Islet of Langerhans (tissue), 1 donor: ENCODE data around the gene A1BG.

Experiments used
- FAIRE-seq: peaks from one replicate; lab custom pipeline; 2011; peaks lifted over from hg19 to GRCh38; lab: Jason Lieb, UNC

The A1BG gene, protein sequence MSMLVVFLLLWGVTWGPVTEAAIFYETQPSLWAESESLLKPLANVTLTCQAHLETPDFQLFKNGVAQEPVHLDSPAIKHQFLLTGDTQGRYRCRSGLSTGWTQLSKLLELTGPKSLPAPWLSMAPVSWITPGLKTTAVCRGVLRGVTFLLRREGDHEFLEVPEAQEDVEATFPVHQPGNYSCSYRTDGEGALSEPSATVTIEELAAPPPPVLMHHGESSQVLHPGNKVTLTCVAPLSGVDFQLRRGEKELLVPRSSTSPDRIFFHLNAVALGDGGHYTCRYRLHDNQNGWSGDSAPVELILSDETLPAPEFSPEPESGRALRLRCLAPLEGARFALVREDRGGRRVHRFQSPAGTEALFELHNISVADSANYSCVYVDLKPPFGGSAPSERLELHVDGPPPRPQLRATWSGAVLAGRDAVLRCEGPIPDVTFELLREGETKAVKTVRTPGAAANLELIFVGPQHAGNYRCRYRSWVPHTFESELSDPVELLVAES

DNA sequence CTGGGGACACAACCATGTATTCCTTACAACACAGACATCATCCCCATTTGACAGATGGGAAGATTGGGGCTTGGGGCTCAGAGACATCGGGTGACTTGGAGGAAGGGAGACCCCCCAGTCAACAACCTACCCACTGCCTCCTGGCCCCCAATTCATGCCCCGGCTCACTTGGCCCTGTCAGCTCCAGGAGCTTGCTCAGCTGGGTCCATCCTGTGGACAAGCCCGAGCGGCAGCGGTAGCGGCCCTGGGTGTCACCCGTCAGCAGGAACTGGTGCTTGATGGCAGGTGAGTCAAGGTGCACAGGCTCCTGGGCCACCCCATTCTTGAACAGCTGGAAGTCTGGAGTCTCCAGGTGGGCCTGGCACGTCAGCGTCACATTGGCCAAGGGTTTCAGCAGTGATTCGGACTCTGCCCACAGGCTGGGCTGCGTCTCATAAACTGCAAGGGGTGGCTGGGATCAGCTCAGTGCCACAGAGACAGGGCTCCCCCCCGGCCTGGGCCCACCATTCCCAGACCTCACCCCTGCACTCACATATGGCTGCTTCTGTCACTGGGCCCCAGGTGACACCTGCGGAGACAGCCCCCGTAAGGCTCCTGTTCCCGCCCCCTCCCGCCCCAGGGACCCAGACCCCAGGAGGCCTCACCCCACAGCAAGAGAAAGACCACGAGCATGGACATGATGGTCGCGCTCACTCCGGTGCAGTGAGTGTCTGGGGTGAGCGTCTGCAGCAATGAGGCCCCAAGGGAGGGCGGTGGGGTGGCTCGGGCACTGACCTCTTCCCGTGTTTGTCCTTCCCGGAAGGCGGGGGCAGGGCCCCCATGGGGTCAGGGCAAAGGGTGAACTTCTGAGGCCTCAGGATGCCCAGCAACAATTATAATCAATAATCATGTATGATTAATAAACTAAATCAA lies at the start of gene A1BG:
TSS of gene A1BG (minus strand) at position 733 of the 912 bp plus-strand sequence. CDS start at position 678, 55 bp downstream.
- no peak for FAIRE-seq

DNA sequence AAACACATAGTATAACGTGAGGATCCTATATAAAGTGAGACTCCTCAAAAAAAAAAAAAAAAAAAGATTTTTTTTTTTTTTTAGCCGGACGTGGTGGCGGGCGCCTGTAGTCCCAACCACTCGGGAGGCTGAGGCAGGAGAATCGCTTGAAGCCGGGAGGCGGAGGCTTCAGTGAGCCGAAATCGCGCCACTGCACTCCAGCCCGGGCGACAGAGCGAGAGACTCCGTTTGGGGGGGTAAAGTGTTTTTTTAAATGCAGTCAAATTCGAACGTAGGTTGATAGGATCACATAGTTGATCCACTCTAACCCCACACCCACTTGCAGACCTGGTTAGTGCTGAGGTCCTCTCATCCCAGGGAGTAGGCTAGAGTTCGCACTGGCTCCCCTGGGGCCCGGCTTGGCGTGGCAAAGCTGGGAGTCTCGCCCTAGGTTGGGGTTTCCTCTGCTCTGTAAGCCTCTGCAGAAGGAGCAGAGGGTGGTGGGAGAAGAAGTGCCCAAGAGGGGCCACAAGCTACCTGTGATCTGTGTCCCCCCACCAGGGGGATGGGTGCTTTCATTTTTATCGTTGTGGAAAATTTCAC lies 48.6 kb upstream of the A1BG start:
- no peak for FAIRE-seq

DNA sequence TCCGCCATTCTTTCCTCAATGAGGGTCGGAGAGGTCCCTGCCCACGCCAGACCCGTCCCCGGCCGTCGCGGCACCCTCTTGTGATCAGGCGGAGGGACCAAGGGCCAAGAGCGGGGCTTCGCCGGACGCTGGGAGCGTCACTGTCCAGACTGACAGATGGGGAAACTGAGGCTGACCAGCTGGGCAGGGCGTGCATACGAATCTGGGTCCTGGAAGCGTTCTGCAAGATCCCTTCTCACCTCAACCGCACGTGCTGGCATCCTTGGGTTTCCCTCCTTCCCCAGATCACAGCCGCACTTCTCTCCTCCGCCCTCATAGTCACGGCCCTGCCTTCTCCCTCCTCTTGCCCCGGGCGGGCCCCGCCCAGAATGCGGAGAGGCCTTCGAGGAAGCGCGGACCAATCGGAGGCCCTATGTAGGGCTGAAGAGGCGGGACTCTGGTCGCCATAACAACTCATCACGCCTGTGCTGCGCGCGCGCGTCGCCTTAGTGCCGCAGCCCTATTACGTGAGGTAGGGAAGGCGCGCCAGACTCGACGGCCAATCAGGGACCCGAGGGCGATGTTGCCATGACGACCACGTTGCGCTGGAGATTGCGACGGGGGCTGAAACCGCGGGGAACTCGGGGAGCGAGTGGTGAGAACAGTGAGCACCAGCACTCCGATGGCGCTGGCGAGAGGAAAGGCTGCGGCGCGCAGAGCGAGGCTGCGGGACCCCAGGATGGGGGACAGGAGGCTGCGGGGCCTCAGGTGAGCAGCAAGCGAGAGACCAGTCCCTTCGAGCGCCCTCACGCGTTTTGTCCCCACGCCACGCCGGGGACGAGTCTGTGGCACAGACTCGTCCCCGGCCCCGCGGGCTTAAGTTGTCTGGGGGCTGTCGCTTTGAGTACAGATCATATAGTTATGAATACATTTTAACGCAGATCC lies 47.9 kb upstream of the A1BG start:
- FAIRE-seq, result peak; percentile 61

DNA sequence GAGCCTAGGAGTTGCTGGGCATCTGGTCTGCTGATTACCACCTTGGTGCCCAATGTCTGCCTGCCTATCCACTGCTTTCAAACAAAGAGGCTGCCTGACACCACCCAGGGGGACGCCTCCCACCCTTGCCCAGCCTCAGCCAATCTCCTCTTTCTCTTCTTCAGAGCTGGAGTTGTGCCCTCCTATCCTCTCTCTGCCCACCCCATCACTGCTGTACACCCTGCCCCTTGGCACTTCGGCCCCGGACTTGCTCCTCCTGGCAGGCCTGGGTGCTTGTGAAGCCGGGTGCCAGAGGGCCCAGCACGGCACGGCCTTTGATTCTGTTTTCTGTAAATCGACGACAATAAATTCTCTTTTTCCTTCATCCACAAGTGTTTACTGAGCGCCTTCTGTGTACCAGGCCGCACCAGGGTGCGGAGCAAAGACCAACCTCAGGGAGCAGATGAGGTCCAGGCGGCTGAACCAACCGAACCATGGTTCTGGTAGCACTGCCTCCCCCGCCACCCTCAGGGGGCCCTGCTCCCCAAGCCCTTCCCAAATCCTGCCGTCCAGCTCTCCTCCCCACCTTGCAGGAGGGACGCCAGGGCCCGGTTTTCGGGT lies 47.1 kb upstream of the A1BG start:
- FAIRE-seq, result no peak

DNA sequence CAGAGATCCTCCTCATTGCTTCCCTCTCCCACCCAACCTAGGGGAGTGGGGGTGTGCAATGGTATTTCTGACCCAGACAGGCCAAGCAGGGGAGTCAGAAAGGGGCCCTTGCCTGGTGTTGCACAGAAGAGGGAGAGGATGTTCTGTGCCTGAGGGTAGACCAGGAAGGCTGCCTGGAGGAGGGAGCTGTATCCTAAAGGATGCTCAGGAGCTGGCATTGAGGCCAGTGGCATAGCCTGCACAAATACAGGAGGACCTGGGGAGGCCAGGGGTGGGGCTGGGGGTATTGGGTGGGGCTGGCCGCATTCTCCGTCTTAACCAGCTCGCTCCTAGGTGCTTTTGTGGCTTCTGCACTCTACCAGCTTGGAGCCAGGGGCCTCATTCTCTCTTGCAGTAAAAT lies 46.6 kb upstream of the A1BG start:
- no peak for FAIRE-seq

DNA sequence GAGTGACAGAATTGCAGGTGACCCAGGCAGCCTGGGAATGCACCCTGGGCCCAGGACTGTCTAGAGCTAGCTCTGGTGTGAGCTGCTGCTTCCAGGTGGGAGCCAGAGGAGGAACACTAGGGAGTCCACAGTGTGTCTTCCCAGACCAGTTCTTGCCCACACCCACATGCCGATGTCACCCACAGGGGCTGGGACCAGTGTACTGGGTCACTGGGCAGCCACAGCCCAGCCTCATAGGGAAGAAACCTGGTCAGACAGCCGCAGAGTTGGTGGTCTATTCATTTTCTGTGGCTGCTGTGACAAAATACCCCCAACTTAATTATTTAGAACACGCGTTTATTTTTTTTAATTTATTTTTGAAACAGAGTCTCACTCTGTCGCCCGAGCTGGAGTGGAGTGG lies 45.3 kb upstream of the A1BG start:
- FAIRE-seq, result no peak

DNA sequence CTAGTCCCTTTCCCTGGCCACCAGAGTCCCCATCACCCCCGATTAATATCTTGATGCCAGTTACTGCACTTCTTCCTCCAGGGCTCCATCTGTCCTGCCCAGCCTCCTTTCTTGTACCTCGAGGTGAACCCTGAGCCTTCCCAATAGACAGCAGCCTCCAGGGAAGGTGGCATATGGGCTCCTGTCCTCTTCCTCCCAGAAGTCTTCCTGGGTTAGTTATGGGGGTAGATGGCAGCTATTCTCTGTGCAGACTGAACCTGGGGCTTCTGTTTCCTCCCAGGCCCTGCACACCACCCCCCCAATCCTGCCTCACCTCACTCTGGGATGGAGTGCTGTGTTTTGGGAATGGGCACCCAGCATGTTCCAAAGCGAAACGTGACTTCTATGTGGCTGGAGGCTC lies 44.8 kb upstream of the A1BG start:
- no peak for FAIRE-seq

DNA sequence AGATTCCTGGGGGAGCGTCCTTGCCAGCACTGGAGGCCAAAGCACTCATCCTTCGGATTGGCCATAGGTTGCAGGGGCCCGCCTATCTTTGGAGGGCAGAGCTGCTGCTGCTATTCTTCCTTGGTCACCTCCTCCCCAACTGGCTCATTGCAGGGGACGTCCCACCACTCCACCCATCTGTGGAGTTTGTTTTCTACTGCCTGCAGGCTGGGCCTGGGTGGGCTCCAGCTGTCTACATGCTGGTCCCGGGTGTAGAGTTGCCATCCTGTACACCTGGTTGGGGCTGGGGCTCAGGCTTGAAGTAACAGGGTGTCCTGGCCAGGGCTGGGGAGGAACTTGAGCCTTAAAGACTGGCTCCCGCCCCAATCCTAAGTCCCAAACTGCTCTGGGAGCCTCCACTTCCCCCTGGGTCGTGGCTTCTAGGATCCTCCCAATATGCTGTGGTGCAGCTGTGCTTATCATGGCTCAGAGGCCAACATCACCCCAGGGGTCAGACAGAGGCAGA lies 44.3 kb upstream of the A1BG start:
- FAIRE-seq, result no peak

DNA sequence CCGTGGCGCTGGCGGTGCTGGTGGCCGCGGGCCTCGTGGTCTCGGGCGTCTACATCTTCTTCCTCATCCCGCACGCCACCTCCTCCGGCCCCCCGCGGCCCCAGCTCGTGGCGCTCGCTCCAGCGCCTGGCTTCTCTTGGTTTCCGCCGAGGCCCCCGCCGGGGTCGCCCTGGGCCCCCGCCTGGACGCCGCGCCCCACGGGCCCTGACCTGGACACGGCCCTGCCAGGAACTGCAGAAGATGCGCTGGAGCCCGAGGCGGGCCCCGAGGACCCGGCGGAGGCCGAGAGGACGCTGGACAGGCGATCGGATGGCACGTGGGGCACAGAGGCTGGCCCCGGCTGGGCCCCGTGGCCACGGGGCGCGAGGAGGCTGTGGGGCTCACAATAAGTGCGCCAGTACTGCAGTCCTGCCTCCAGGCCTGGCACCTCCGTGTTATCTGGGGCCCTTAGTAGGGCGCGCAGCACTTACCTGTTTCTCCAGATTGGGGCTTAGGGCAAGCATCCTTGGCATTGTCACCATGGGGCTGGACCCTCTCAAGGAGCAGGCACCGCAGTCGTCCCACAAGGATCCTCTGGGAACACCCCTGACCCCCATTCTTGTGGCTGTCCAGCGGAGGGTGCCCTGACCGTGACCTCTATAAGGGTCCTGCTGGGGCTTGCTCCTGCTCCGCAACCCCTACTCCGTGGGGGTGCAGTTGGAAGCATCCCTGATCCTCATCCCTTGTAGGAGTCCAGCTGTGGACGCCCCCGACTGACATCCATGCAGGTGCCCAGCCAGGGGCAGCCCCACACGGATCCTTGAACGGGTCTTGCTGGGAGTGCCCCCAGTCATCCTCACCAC lies 43.6 kb upstream of the A1BG start:
- FAIRE-seq, result no peak

DNA sequence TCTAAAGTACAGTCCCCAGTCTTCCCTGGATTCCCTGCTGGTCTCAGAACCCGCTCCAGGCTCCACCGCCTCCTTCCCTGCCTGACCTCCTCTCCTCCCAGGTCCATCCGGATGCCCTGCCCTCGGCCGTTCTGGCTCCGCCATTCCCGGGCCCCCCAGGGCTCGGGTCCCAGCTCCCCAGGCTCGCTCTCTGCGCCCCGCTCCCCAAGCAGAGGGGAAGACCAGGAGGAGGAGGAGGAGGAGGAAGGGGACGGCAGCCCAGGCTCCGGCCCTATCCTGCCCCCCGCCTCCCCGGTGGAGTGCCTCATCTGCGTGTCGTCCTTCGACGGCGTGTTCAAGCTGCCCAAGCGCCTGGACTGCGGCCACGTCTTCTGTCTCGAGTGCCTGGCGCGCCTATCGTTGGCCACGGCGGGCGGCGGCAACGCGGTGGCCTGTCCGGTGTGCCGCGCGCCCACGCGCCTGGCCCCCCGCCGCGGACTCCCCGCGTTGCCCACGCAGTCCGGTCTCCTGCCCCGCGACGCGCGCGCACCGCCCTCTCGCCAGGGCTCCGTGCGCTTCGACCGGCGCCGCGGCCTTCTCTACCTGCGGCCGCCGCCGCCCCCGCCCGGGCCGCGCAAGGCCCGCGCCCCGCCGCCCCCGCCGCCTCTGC lies 42.8 kb upstream of the A1BG start:
- no peak for FAIRE-seq

DNA sequence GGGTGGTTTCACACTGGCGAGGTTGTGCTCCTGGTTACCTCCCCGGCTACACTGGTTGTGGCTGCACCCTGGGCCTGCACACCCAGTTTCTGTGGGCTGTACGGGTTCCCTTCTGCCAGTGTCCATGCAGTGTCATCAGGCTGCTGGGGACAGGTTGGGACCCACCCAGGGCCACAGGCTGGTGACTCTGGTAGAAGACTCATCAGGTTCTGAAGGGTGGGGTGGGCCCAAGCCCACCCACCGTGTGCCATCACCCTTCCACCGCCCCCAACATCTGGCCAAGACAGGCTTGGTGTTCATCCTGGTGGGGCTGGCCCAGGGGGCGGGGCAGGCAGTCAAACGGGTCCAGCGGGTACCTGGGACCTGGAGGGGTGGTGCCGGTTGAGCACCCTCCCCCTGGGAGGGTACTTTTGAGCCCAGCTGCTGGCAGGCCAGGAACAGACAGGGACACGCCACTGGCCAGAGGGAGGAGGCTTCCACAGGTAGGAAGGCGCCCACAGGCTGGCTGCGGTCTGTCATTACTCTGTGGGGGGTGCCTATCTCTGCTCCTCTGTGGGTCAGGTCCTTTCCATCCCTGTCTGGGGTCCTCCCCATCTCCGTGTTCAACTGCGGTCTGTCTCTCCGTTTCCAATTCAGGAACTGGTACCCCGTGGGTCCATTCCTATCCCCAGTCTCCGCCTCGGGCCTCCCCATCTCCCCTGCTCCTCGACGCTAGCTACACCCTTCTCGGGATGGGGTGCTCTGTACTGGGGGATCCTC lies 42.1 kb upstream of the A1BG start, which contains the start of gene RNF225:
TSS of gene RNF225 (plus strand) at position 437 of the 759 bp plus-strand sequence. CDS start 434 bp downstream, outside the sequence.
- no peak for FAIRE-seq

DNA sequence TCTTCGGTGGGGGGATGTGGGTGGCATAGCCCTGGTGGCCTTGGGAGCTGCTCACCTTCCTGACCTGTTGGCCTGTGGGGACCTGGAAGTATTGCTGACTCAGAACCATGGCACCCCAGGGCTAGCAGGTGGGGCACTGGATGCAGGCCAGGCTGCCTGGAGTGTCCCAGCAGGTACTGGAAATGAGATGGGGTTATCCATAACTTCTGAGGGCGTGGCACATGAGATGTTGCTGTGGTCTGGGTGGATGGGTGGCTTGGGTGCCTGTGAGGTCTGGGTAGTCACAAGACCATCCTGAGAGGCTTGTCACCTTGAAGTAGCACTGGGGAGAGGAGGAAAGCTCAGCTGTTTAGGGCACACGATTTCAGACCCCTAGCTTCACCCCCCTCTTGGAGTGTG lies 41.5 kb upstream of the A1BG start:
- no peak for FAIRE-seq

DNA sequence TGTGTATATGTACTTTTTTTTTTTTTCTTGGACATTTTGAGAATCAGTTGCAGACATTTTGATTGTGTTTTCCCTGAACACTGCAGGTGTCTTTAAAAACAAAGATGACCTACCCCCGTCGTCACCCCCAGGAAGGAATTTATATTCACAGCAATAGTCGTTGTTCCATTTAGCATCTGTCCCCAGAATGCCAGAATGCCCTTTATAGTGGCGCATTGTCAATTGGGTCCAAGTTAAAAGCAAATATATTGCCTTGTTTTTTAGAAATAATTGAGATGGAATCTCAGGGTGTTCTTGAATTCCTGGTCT lies 40.4 kb upstream of the A1BG start:
- FAIRE-seq, result no peak

DNA sequence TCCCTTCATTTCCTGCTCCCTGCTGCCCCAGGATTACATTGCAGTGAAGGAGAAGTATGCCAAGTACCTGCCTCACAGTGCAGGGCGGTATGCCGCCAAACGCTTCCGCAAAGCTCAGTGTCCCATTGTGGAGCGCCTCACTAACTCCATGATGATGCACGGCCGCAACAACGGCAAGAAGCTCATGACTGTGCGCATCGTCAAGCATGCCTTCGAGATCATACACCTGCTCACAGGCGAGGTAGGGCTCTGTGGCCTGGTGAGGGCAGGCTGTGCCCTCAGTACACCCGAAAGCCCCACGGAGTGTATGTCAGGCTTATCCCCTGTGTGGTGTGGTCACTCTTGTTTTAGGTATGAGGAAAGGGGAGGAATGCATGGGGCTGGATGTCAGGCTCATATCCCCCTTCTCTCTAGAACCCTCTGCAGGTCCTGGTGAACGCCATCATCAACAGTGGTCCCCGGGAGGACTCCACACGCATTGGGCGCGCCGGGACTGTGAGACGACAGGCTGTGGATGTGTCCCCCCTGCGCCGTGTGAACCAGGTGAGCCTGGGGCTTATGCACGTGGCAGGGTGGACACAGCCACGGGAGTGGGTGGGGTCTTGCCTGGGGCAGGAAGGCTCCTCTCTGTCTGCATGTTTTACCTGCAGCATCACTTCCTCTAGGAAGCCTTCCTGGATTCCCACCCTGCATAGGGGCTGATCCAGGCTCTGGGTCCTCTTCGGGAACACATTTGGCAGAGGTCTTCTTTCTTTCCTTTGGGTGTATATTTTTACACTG lies 39.8 kb upstream of the A1BG start:
- FAIRE-seq, result no peak

DNA sequence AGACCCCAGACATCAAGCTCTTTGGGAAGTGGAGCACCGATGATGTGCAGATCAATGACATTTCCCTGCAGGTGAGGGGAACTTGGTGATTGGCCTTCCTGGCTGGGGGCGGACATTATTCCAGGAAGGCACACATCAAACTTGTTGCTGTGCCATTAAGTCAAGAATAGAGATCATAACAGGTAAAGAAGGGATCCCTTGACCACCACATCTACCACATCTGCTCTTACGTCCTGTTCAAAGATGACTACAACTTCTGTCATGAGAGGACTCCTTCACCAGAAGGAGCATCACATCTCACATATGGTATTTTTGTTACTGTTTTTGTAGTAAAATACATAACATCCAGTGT lies 34.9 kb upstream of the A1BG start:
- no peak for FAIRE-seq

DNA sequence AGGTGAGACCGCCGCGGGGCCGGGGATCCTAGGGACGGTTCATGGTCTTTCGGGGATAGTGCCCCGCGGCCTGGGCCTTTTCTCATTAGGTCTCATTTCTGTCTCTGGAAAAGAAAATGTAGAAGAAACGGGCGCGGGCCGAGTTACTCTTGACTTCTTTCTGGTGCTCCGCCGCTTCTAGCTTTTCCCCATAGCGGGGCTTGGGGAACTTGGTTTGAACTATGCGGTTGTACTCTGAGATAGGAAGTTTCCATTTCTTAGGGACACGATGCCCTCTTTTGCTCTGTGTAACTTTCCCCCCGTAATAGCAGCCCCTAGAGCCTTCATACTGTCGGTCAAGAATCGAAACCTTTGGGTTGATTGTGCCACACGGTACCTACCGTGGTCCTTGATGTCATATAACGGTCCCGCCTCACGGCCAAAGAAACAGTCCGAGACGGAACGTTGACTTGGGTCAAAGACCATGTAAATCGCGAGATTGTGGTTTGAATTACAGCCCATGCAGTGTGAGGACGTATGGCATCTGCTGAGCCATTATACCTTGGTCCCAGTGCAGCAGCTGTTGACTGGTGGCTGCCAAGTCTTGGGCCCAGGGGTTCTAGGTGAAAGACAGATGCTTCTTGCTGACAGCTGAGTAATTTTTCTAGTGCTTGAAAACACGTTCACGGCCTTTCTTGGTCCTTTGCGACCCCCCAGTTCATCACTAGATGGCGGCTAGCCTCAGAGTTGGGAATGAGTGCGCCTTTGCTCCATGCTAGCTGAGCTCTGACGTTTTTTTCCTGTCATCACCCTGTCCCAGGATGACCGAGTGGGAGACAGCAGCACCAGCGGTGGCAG lies 34.3 kb upstream of the A1BG start:
- FAIRE-seq, result no peak
